Activated CD4-positive, CD25-positive, alpha-beta regulatory T cell treated with anti-CD3 and anti-CD28 coated beads, Interleukin-2, amount 50 U/mL, for 24 hours (primary cell): ENCODE measurements around the gene TNS4.

Source experiments
- ATAC-seq, 2 donors: fragments of 150-1000 bp; cut with Tn5 transposase; one replicate each; pipeline ENCODE4 v1.10.0; 2021; ENCODE audit warnings: mild to moderate bottlenecking in 1 of 2, moderate library complexity in 1 of 2

The TNS4 gene

GRCh38 chr17:40456396-40456951, 44.9 kb downstream of the TNS4 start:
- ATAC-seq: no peak

GRCh38 chr17:40454613-40454995, 46.8 kb downstream of the TNS4 start:
- ATAC-seq: no peak

- no peak for ATAC-seq
Measured at GRCh38 chr17:40453881-40454612, 47.4 kb downstream of the TNS4 start.

- no peak for ATAC-seq
Measured at GRCh38 chr17:40452921-40453378, 48.5 kb downstream of the TNS4 start.

- no peak for ATAC-seq
Measured at GRCh38 chr17:40452216-40452787, 49.1 kb downstream of the TNS4 start.

GRCh38 chr17:40451420-40451819, 50.0 kb downstream of the TNS4 start:
- ATAC-seq: no peak

GRCh38 chr17:40450175-40450574, 51.2 kb downstream of the TNS4 start:
- no peak for ATAC-seq

GRCh38 chr17:40448639-40449261, 52.7 kb downstream of the TNS4 start:
- ATAC-seq: no peak

- ATAC-seq: no peak
Measured at GRCh38 chr17:40448213-40448638, 53.2 kb downstream of the TNS4 start.

GRCh38 chr17:40447806-40448205, 53.6 kb downstream of the TNS4 start:
- no peak for ATAC-seq

- no peak for ATAC-seq
Measured at GRCh38 chr17:40447148-40447644, 54.2 kb downstream of the TNS4 start.

GRCh38 chr17:40445751-40446468, 55.5 kb downstream of the TNS4 start:
- no peak for ATAC-seq

GRCh38 chr17:40443988-40444899, 57.2 kb downstream of the TNS4 start:
- ATAC-seq: no peak

- ATAC-seq: peak; percentile 71 to 78
Measured at GRCh38 chr17:40443196-40443987, 58.0 kb downstream of the TNS4 start, which contains the start of gene IGFBP4. Gene IGFBP4, plus strand, starts transcription at chr17:40443450. Its CDS starts 286 bp downstream, at chr17:40443736.

GRCh38 chr17:40442392-40443195, 58.8 kb downstream of the TNS4 start:
- no peak for ATAC-seq

GRCh38 chr17:40440166-40440565, 61.3 kb downstream of the TNS4 start:
- no peak for ATAC-seq

GRCh38 chr17:40437095-40437732, 64.2 kb downstream of the TNS4 start:
- no peak for ATAC-seq

GRCh38 chr17:40436636-40437035, 64.8 kb downstream of the TNS4 start:
- ATAC-seq: no peak
